ENCODE measurements around the gene TRERF1. TPM values are rescaled to one million over a fixed set of nuclear protein-coding genes. Genes with fewer than 3 reads are reported as not detected.

The TRERF1 gene
- total and polyA plus RNA-seq, 2 of the 8 experiments (the other 6 are each of a cell fraction or from before 2014, with no cell fraction given), result 10.8 to 21.5 TPM

DNA sequence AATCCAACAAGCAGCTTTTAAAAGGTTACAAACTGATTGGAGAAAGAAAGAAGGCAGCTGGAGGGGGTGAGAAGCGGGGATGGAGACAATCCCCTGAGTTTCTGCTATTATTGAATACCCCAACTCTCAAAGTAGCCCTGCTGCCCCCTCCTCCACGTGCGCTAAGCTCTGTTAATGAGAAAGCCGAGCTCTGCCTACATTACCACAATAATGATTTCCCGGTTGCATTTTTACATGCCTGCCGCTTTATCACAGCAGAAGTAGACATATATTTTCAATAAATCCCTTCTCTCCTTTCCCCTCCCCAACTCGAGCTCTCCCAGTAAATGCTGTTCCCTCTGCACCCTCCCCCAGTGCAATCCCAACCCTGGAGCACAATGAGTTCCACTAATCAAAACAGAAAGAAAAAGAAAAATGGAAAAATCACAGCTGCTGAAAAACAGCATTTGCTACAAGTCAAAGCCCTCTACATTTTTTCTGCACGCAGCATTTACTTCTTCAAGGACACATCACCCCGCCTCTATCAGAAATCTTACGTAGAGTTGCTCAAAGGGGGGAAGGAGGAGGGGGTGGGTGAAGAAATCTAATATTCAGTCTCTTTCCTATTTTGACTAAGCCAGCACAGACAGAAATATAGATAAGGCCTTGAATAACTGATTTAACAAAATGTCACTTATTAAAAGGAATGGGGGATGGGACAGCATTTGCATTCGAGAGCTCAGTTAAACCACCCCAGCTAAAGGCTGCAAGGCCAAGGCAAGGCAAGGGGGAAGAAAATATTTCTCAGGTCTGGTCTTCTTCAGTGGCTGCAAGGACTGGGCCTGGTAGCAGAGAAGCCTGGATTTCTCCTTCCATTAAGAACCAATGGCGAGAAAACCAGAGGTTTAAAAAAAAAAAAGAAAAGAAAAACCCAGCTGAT, 10.7 kb downstream of the TRERF1 start:
- WGBS, 2 experiments (ENCODE audit: extremely low coverage in 1 of 2, insufficient coverage in 1 of 2, insufficient read length in 1 of 2, insufficient replicate concordance in 2 of 2, low coverage in 1 of 2, low lambda C conversion rate in 2 of 2, missing lambda C conversion rate in 1 of 2), result 11% methylated on average over 12 of the region's 12 CpGs; no CpG with 5 or more reads in 1 of the 2 experiments
- Histone ChIP-seq H3K56ac (replicated peaks; ENCODE audit: insufficient read length, low read depth, low read length) (no peak overlapping the region), H3K27me3 (replicated peaks in 1 of 4; ENCODE audit: control insufficient read depth in 3 of 4, extremely low read depth in 1 of 4, insufficient read depth in 3 of 4, low read length in 3 of 4) (no peaks in the 10 kb centered on the region), H4K91ac (replicated peaks; ENCODE audit: insufficient read length, low read length) (peak overlapping the region; percentile 87), H3K4me2 (ENCODE audit: insufficient read depth in 1 of 2, low read depth in 2 of 2, low read length in 2 of 2) (peak overlapping the region; percentile 73 to 90), H2BK5ac (ENCODE audit: low read depth, low read length) (peak overlapping the region; percentile 90), H3K4ac (replicated peaks; ENCODE audit: insufficient read length, low read depth, low read length) (peak overlapping the region; percentile 50), H3K79me1 (ENCODE audit: low read depth, low read length) (peaks cover 6% of the 10 kb centered on the region), H3K27ac (ENCODE audit: low read depth, low read length) (peak overlapping the region; percentile 47; the same call in 1 of the 2 replicates), H3K4me3 (ENCODE audit: extremely low read depth in 1 of 4, insufficient read depth in 2 of 4, low read depth in 3 of 4, low read length in 4 of 4) (peak overlapping the region; percentile 12 to 54 (median 32); a peak in 7 of 8 replicates), H3K14ac (ENCODE audit: insufficient read length) (no peak overlapping the region), H3K18ac (ENCODE audit: extremely low read depth, low read length) (peak overlapping the region; percentile 82; the same call in 1 of the 2 replicates), H3K36me3 (ENCODE audit: control insufficient read depth in 2 of 4, insufficient read depth in 4 of 4, low read length in 3 of 4) (no peaks in the 10 kb centered on the region), H3K23me2 (ENCODE audit: low read depth, low read length) (peaks cover 5% of the 10 kb centered on the region), H2BK15ac (ENCODE audit: low read length) (no peak overlapping the region), H4K20me1 (replicated peaks in 1 of 2; ENCODE audit: control insufficient read depth in 1 of 2, insufficient read depth in 2 of 2, low read length in 2 of 2) (peaks cover 0 to 4% of the 10 kb centered on the region in 2 experiments), H3K4me1 (replicated peaks in 1 of 4; ENCODE audit: control insufficient read depth in 3 of 4, insufficient read depth in 4 of 4, low read length in 3 of 4) (peaks cover 32 to 61% (median 44%) of the 10 kb centered on the region in 4 experiments), H4K8ac (ENCODE audit: extremely low read depth, insufficient read depth, low read length) (no peak overlapping the region), H2AK5ac (ENCODE audit: low read depth, low read length) (no peak overlapping the region), H3K79me2 (ENCODE audit: control insufficient read depth in 1 of 2, insufficient read depth in 2 of 2, low read length in 2 of 2) (peaks cover 34 to 96% of the 10 kb centered on the region in 2 experiments), H2BK12ac (ENCODE audit: low read depth, low read length) (peak overlapping the region; percentile 44; the same call in 1 of the 2 replicates), H3K9ac (replicated peaks in 1 of 4; ENCODE audit: extremely low read depth in 1 of 4, low read depth in 3 of 4, low read length in 3 of 4) (peak overlapping the region in 3 of 4 experiments; percentile 13 to 34 (median 29); a peak in 3 of 7 replicates), H3K9me3 (ENCODE audit: insufficient read depth in 2 of 2, low read depth in 1 of 2, low read length in 1 of 2) (no peaks in the 10 kb centered on the region; a peak in 1 of 4 replicates), H2BK20ac (ENCODE audit: low read length) (peak overlapping the region; percentile 34; the same call in 1 of the 2 replicates), H3K23ac (ENCODE audit: insufficient read length) (no peak overlapping the region), H4K5ac (ENCODE audit: insufficient read length, low read depth, low read length) (peak overlapping the region; percentile 74), H2BK120ac (replicated peaks; ENCODE audit: low read depth, low read length) (peak overlapping the region; percentile 66), H2AFZ (ENCODE audit: low read length) (no peak overlapping the region)
- FAIRE-seq (no peak), DNase-seq (ENCODE audit: low read depth in 1 of 2, low spot score in 2 of 2) (peak in 1 of 2 experiments; percentile 37)
- CTCF ChIA-PET (ENCODE audit: partially characterized antibody), result interaction anchor here (0.8 to 3.5 kb wide), 14 partner anchors 8 to 180 kb away, joined by 3 to 19 read pairs (median 6); no protein-coding TSS in a partner anchor
- POLR2A ChIA-PET (ENCODE audit: partially characterized antibody), result interaction anchor here (0.6 to 6.2 kb wide), 6 partner anchors 10 to 450 kb away, joined by 3 to 88 read pairs (median 4); partner anchors contain the start of gene TRERF1
- TF ChIP-seq CEBPB (IDR thresholded peaks at IDR 0.05; ENCODE audit: low read depth, low read length), result no peak
- TF ChIP-seq, protein P1, sequence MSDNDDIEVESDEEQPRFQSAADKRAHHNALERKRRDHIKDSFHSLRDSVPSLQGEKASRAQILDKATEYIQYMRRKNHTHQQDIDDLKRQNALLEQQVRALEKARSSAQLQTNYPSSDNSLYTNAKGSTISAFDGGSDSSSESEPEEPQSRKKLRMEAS (IDR thresholded peaks at IDR 0.05), result peak; percentile 48; the same call in 1 of the 2 replicates

Data from H1 (cell line).